Measurements from ENCODE around the gene NME9. TPM values are rescaled to one million over a fixed set of nuclear protein-coding genes. Genes with fewer than 3 reads are reported as not detected.

NME9 gene
- total RNA-seq, 2 donors from 2014 or later = 3.2 TPM; not detected in 1

DNA sequence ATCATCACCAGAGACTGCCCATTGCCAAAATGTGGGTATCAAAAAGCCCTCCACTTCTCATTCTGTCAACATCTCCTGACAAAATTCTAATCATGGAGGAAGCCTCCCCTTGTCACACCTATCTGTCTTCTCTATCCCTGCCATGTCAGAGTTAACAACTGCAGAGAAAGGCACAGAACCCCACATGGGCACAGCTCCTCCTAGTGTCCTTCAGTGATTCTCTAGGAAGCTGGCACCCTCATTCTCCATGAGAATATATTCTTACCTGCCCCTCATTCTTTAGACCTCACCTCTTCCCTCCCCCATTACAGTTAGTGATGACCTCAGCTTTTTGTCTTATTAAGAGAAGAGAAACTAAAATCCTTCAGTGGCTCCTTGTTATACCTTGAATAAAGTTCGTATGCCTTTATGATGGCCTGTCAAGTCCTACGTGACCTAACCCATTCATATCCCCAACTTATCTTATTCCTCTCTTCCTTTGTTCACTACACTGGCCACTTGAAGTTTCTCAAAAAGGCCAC, 44.6 kb downstream of the NME9 start:
- no peak for DNase-seq (ENCODE audit: low spot score)
- no peaks in the 10 kb centered on the region for H3K9me3 ChIP-seq
- intact Hi-C loops (cut with DNase I) = no loop called here
- H3K27me3 ChIP-seq (replicated peaks; ENCODE audit: insufficient read depth) = no peaks in the 10 kb centered on the region
- no peak overlapping the region for H3K27ac ChIP-seq
- 98% methylated on average over 2 of the region's 2 CpGs for WGBS
- TF ChIP-seq POLR2AphosphoS5 (IDR thresholded peaks at IDR 0.05) (no peak), POLR2A (IDR thresholded peaks at IDR 0.05) (no peak)
- TF ChIP-seq, protein P1, sequence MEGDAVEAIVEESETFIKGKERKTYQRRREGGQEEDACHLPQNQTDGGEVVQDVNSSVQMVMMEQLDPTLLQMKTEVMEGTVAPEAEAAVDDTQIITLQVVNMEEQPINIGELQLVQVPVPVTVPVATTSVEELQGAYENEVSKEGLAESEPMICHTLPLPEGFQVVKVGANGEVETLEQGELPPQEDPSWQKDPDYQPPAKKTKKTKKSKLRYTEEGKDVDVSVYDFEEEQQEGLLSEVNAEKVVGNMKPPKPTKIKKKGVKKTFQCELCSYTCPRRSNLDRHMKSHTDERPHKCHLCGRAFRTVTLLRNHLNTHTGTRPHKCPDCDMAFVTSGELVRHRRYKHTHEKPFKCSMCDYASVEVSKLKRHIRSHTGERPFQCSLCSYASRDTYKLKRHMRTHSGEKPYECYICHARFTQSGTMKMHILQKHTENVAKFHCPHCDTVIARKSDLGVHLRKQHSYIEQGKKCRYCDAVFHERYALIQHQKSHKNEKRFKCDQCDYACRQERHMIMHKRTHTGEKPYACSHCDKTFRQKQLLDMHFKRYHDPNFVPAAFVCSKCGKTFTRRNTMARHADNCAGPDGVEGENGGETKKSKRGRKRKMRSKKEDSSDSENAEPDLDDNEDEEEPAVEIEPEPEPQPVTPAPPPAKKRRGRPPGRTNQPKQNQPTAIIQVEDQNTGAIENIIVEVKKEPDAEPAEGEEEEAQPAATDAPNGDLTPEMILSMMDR (IDR thresholded peaks at IDR 0.05) = no peak
- no peaks in the 10 kb centered on the region for H3K36me3 ChIP-seq
- no peak overlapping the region for H3K4me3 ChIP-seq
- no peaks in the 10 kb centered on the region for H3K4me1 ChIP-seq (replicated peaks)

DNA sequence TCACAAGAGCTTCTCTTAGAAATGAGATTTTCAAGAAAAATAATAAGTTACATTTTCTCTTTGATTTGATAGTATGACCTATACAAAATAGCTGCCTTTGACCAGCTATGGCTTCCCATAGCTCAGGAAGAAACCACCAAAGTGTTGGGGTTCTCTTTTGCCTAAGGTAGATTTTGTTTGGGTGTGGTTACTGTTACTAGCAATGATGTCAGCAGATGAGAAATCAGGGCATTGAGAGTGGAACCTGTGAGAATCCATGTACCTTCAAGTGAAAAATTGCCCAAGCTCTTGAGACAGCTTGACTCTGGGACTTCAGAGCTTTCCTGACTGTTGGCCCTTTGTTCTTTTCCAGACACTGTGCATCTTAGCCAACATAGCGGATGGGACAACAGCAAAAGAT, 45.6 kb downstream of the NME9 start:
- Histone ChIP-seq H3K27ac (no peak overlapping the region), H3K4me3 (no peak overlapping the region), H3K4me1 (replicated peaks) (no peaks in the 10 kb centered on the region), H3K36me3 (no peaks in the 10 kb centered on the region), H3K27me3 (replicated peaks; ENCODE audit: insufficient read depth) (no peaks in the 10 kb centered on the region), H3K9me3 (no peaks in the 10 kb centered on the region)
- WGBS = 100% methylated on average over 1 of the region's 1 CpG
- TF ChIP-seq POLR2AphosphoS5 (IDR thresholded peaks at IDR 0.05) (no peak), POLR2A (IDR thresholded peaks at IDR 0.05) (no peak)
- TF ChIP-seq, protein P1 (IDR thresholded peaks at IDR 0.05) = no peak
- DNase-seq (ENCODE audit: low spot score) = no peak
- intact Hi-C loops (cut with DNase I) = no loop called here

DNA sequence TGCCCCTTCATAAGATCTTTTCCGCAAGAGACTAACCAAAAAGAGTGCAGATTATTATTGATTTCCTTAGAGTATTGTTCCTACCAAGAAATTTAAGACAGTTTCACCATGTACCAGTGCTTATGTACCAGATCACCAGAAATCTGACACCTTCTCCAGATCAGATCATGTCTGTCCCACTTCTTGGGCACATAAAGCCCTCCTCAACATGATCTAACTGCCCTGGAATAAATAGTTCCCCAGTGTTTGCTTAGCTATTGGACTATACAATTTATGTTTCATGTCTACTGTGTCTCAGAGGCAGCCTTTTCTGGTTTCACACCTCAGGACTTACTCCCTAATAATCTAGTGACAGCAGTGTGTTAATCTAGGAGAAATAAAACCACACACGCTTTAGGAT, 46.8 kb downstream of the NME9 start:
- no peaks in the 10 kb centered on the region for H3K36me3 ChIP-seq
- no peaks in the 10 kb centered on the region for H3K4me1 ChIP-seq (replicated peaks)
- TF ChIP-seq, protein P1 (IDR thresholded peaks at IDR 0.05) = no peak
- TF ChIP-seq POLR2AphosphoS5 (IDR thresholded peaks at IDR 0.05) = peak; percentile 69
- TF ChIP-seq POLR2A (IDR thresholded peaks at IDR 0.05) = no peak

DNA sequence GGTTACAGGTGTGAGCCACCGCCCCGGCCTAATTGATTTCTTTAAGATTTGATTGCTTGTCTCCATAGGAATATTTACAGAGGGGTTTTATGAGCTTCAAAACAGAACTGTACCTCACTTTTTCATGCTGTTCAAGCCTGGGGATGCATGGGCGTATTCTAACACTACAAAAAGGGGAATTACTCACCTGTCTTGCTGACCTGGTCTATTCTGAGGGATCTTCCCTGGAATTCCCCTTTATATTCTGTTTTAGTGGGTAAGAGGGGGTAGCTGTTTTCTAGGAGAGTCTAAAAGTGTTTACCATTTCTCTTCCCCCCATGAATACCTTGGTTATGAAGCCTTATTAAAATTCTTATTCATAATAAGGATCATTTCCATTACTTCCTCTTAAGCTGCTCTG, 48.1 kb downstream of the NME9 start:
- Histone ChIP-seq H3K27me3 (replicated peaks; ENCODE audit: insufficient read depth) (no peaks in the 10 kb centered on the region), H3K4me1 (replicated peaks) (no peaks in the 10 kb centered on the region), H3K4me3 (no peak overlapping the region), H3K27ac (peak overlapping the region; percentile 0 to 33), H3K36me3 (no peaks in the 10 kb centered on the region), H3K9me3 (no peaks in the 10 kb centered on the region)
- TF ChIP-seq, protein P1 (IDR thresholded peaks at IDR 0.05) = no peak
- TF ChIP-seq POLR2AphosphoS5 (IDR thresholded peaks at IDR 0.05) (no peak), POLR2A (IDR thresholded peaks at IDR 0.05) (no peak)
- intact Hi-C loops (cut with DNase I) = no loop called here
- DNase-seq (ENCODE audit: low spot score) = no peak
- WGBS = 91% methylated on average over 3 of the region's 3 CpGs

More for the DNA sequence above, 46.8 kb downstream of the NME9 start:
- no peak overlapping the region for H3K4me3 ChIP-seq
- intact Hi-C loops (cut with DNase I) = no loop called here
- 70% methylated on average over 2 of the region's 2 CpGs for WGBS
- no peaks in the 10 kb centered on the region for H3K9me3 ChIP-seq
- no peak overlapping the region for H3K27ac ChIP-seq
- peak; percentile 19 for DNase-seq (ENCODE audit: low spot score)
- no peaks in the 10 kb centered on the region for H3K27me3 ChIP-seq (replicated peaks; ENCODE audit: insufficient read depth)

DNA sequence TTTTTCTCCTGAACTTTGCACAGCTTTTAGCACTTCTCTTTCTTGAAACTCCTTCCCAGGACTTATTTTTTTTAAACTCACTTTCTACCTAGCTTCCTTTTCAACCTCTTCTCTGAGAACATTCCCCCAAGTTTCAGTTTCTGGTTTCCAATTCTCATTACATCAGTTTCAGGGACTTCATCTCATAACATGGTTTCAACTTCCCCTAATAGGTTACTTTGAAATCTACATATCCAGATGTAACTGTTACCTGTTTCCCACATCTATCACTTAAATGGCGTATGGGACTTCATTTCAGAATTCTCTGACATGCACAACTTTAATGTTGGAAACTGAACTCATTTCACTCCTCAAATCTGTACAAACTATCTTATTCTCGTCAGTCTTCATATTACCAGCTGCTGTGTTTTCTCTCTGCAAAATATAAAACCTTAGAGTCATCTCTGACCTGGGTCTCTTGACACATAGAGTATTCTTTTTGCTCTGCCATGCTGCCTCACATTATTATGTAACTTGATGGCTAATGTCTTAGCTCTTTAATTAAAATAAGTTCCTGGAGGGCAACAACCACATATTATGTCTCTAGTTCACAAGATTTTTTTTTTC, 58.4 kb downstream of the NME9 start:
- H3K27me3 ChIP-seq (replicated peaks; ENCODE audit: insufficient read depth) = no peaks in the 10 kb centered on the region
- no peaks in the 10 kb centered on the region for H3K4me1 ChIP-seq (replicated peaks)
- intact Hi-C loops (cut with DNase I) = no loop called here
- DNase-seq (ENCODE audit: low spot score) = no peak
- H3K9me3 ChIP-seq = no peaks in the 10 kb centered on the region
- TF ChIP-seq POLR2AphosphoS5 (IDR thresholded peaks at IDR 0.05) = no peak
- TF ChIP-seq, protein P1 (IDR thresholded peaks at IDR 0.05) = no peak
- TF ChIP-seq POLR2A (IDR thresholded peaks at IDR 0.05) = no peak
- 99% methylated on average over 2 of the region's 2 CpGs for WGBS
- no peak overlapping the region for H3K4me3 ChIP-seq
- no peak overlapping the region for H3K27ac ChIP-seq
- no peaks in the 10 kb centered on the region for H3K36me3 ChIP-seq
